ENCODE data around the gene KHDC4. TPM values are rescaled to one million over a fixed set of nuclear protein-coding genes. Genes with fewer than 3 reads are reported as not detected.
"Not testable (repeated sequence)": the region's sequence is repeated elsewhere in the genome, so short reads cannot be mapped to it uniquely, and the experiment has no call there.

The KHDC4 gene
- total RNA-seq, 1 donor from 2014 or later = 83.5 TPM

- H3K4me1 Mint-ChIP-seq (ENCODE audit: low read depth) = peaks cover 28% of the 10 kb centered on the region
- no peak overlapping the region for H3K27ac Mint-ChIP-seq
- intact Hi-C loops (cut with micrococcal nuclease) = no loop called here
- no peak for DNase-seq (ENCODE audit: low spot score)
- H3K9me3 Mint-ChIP-seq = no peaks in the 10 kb centered on the region
- peaks cover 58% of the 10 kb centered on the region for H3K36me3 Mint-ChIP-seq (ENCODE audit: low read depth)
- peak overlapping the region; percentile 70 for H3K4me3 Mint-ChIP-seq (ENCODE audit: low read depth)
- no peaks in the 10 kb centered on the region for H3K27me3 Mint-ChIP-seq (ENCODE audit: low read depth)
These were observed 2.7 kb downstream of the KHDC4 start for GRCh38 chr1:155931332-155932038.

DNA sequence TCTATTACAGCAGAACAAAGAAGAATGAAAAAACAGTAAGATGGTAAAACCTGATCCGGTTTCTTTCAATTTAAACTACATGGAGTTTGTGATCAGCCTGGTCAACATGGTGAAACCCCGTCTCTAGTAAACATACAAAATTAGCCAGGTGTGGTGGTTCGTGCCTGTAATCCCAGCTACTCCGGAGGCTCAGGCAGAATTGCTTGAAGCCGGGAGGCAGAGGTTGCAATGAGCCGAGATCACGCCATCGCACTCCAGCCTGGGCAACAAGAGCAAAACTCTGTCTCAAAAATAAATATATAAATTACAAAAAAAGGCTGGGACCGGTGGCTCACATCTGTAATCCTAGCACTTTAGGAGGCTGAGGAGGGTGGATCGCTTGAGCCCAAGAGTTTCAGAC is 3.5 kb downstream of the KHDC4 start:
- Mint-ChIP-seq H3K4me1 (ENCODE audit: low read depth) (peaks cover 28% of the 10 kb centered on the region), H3K36me3 (ENCODE audit: low read depth) (peaks cover 65% of the 10 kb centered on the region), H3K4me3 (ENCODE audit: low read depth) (peak overlapping the region; percentile 70)
- H3K27me3 Mint-ChIP-seq (ENCODE audit: low read depth); H3K9me3 Mint-ChIP-seq; intact Hi-C loops (cut with micrococcal nuclease); DNase-seq (ENCODE audit: low spot score); H3K27ac Mint-ChIP-seq: not testable (repeated sequence)

DNA sequence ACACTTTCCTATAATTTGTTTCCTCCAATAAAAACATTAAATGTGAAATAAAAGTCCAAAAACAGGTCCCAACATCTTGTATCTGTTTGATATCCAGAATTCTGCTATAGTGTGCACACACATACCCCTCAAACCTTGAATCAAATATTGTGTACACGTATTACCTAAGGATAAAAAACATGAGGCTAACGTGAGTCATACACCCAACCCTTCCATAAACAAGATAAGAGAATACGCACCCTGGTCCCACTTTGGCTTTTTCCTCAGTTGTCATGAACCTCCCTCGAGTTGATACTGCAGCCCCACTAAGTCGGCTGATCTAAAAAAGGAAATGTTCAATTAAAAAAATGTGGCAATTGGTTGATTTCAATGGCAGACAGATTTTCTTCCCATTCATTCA is 5.2 kb downstream of the KHDC4 start:
- peaks cover 28% of the 10 kb centered on the region for H3K4me1 Mint-ChIP-seq (ENCODE audit: low read depth)
- no peaks in the 10 kb centered on the region for H3K9me3 Mint-ChIP-seq
- H3K27ac Mint-ChIP-seq = no peak overlapping the region
- no peaks in the 10 kb centered on the region for H3K27me3 Mint-ChIP-seq (ENCODE audit: low read depth)
- peaks cover 72% of the 10 kb centered on the region for H3K36me3 Mint-ChIP-seq (ENCODE audit: low read depth)
- no peak for DNase-seq (ENCODE audit: low spot score)
- no peak overlapping the region for H3K4me3 Mint-ChIP-seq (ENCODE audit: low read depth)
- intact Hi-C loops (cut with micrococcal nuclease) = no loop called here

DNA sequence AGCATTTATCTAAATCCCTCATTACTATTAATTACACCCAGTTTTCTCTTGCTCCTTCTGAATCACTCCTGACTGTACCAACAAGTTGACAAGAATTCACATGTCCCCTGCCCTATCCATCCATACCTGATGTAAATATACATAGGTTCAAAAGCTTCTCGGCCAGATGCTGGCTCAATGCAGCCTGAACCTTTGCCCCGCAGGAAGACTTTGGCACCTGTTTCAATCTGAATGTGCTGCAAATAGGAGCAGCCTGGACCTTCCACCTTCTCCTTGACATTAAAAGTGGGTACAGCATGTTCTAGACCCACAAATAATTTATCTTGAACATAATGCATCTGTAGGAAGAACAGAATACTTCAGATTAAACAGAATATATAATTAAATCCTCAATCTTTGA is 8.7 kb downstream of the KHDC4 start:
- no peak for DNase-seq (ENCODE audit: low spot score)
- Mint-ChIP-seq H3K9me3 (no peaks in the 10 kb centered on the region), H3K4me3 (ENCODE audit: low read depth) (no peak overlapping the region), H3K27ac (no peak overlapping the region), H3K36me3 (ENCODE audit: low read depth) (peaks cover 80% of the 10 kb centered on the region), H3K27me3 (ENCODE audit: low read depth) (no peaks in the 10 kb centered on the region), H3K4me1 (ENCODE audit: low read depth) (peaks cover 15% of the 10 kb centered on the region)
- intact Hi-C loops (cut with micrococcal nuclease) = no loop called here

GRCh38 chr1:155920717-155921116 is 13.5 kb downstream of the KHDC4 start:
- DNase-seq (ENCODE audit: low spot score) = no peak
- Mint-ChIP-seq H3K4me3 (ENCODE audit: low read depth) (no peak overlapping the region), H3K36me3 (ENCODE audit: low read depth) (peaks cover 76% of the 10 kb centered on the region), H3K4me1 (ENCODE audit: low read depth) (peaks cover 3% of the 10 kb centered on the region), H3K9me3 (no peaks in the 10 kb centered on the region), H3K27me3 (ENCODE audit: low read depth) (no peaks in the 10 kb centered on the region), H3K27ac (no peak overlapping the region)
- intact Hi-C loops (cut with micrococcal nuclease) = no loop called here

- Mint-ChIP-seq H3K4me1 (ENCODE audit: low read depth) (peaks cover 3% of the 10 kb centered on the region), H3K4me3 (ENCODE audit: low read depth) (no peak overlapping the region), H3K27ac (no peak overlapping the region), H3K27me3 (ENCODE audit: low read depth) (no peaks in the 10 kb centered on the region), H3K36me3 (ENCODE audit: low read depth) (peaks cover 76% of the 10 kb centered on the region), H3K9me3 (no peaks in the 10 kb centered on the region)
- intact Hi-C loops (cut with micrococcal nuclease) = no loop called here
- DNase-seq (ENCODE audit: low spot score) = no peak
These were observed 14.4 kb downstream of the KHDC4 start for GRCh38 chr1:155919801-155920200.

DNA sequence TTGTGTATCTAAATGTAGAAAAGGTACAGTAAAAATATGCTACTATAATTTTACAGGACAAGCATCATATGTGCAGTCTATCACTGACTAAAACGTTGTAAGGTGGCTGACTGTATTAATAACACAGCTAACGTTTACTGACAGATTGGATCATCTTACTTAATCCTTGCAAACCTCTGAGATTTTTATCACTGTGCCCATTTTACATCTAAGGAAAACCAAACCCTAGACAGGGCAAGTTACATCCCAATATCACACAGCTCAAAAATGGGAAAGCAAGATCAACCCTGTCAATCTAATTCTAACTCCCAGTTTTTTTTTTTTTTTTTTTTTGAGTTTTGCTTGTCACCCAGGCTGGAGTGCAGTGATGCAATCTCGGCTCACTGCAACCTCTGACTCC is 15.6 kb downstream of the KHDC4 start:
- Mint-ChIP-seq H3K27me3 (ENCODE audit: low read depth) (no peaks in the 10 kb centered on the region), H3K4me1 (ENCODE audit: low read depth) (peaks cover 3% of the 10 kb centered on the region), H3K36me3 (ENCODE audit: low read depth) (peaks cover 84% of the 10 kb centered on the region), H3K27ac (no peak overlapping the region), H3K4me3 (ENCODE audit: low read depth) (no peak overlapping the region), H3K9me3 (no peaks in the 10 kb centered on the region)
- no peak for DNase-seq (ENCODE audit: low spot score)
- intact Hi-C loops (cut with micrococcal nuclease) = no loop called here

DNA sequence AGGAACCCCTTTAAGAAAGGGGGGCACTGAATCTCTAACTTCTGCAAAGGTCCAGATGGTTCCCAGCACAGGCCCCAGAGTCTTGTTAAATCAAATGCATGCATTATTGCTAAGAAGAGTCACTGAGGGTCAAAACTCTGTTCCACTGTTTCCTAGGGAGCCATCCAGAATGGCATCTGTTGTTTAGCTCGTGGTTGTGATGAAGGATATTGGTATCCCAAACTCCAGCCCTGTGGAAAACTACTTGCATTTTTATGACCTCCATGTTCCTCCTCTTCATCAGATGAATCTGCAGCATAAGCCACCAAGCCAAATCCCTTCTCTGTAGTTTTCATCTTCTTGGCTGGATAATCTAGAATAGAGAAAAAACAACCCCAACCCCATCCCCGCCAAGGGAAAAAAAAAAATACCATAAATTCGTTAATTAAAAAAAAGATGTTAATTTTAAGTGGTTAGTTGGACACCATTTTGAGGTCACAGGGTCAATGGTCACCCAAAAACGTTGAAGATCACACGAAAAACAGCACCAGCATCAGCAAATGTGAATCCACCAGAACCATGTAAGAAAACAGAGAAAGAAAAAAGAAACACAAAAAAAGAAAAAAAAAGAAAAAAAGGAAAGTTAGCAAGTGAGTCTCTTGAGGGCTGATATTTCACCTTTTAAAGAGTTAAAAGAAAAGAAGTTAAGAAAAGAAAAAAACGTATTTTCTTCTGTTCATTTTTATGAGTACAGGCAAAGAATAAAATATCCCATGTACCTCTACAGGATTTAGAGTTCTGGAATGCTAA is 20.1 kb downstream of the KHDC4 start:
- no peak overlapping the region for H3K27ac Mint-ChIP-seq
- no peak for DNase-seq (ENCODE audit: low spot score)
- peaks cover 17% of the 10 kb centered on the region for H3K4me1 Mint-ChIP-seq (ENCODE audit: low read depth)
- H3K4me3 Mint-ChIP-seq (ENCODE audit: low read depth) = no peak overlapping the region
- no peaks in the 10 kb centered on the region for H3K27me3 Mint-ChIP-seq (ENCODE audit: low read depth)
- intact Hi-C loops (cut with micrococcal nuclease) = no loop called here
- peaks cover 81% of the 10 kb centered on the region for H3K36me3 Mint-ChIP-seq (ENCODE audit: low read depth)
- no peaks in the 10 kb centered on the region for H3K9me3 Mint-ChIP-seq

DNA sequence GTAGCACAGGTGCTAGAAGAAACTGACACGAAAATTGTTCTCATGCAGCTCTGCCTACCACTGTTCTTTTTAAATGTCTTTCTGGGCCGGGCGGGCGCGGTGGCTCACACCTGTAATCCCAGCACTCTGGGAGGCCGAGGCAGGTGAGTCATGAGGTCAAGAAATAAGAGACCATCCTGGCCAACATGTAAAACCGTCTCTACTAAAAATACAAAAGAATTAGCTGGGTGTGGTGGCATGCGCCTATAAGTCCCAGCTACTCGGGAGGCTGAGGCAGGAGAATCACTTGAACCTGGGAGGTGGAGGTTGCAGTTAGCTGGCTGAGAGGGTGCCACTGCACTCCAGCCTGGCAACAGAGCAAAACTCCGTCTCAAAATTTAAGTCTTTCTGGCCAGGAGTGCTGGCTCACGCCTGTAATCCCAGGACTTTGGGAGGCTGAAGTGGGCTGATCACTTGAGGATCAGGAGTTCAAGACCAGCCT is 22.1 kb downstream of the KHDC4 start:
- Mint-ChIP-seq H3K27me3 (ENCODE audit: low read depth) (no peaks in the 10 kb centered on the region), H3K36me3 (ENCODE audit: low read depth) (peaks cover 79% of the 10 kb centered on the region), H3K27ac (peak overlapping the region; percentile 94), H3K9me3 (no peaks in the 10 kb centered on the region), H3K4me1 (ENCODE audit: low read depth) (peaks cover 17% of the 10 kb centered on the region), H3K4me3 (ENCODE audit: low read depth) (peak overlapping the region; percentile 92)
- no peak for DNase-seq (ENCODE audit: low spot score)
- intact Hi-C loops (cut with micrococcal nuclease) = no loop called here

DNA sequence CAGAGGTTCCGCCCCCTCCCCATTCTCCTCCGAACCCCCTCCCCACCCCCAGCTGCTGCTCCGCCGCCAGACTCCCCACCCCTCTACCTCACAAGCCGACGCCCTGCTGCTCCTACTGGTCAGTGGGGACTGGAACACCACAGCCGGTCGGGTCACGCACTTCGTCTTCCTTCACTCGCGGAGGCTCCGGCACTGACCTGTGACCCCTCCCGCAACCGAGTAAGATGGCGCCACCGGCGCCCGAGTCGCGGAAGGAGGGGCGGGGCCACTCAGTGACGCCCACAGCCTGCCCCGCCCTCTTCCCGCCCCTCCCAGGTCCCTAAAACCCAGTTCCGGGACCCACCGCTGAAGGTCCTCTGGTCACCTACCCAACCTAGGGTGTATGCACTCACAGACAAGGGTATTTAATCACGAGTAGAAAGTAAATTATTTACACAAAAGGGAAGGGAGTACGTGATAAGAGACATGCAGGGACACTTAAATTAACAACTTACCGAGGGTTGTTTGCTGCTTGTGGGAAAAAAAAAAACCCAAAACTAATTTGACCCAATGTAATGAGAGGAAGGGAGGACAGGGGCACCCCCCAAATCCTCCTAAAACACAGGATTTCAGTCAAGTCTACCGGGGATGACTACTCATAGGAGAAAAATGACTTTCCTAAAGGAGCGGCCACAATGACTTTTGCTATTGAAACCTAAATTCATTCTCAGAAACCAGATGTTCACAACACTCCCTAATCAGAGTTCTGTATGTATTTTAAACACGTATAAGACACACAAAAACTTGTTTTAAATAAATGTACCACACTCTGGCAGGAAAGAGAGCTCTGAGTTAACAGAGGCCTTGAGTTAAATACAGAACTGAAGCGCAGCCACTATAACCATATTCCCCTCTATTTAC is 22.8 kb downstream of the KHDC4 start, which contains the start of gene RIT1:
Gene RIT1, minus strand, starts transcription at position 194 of the 900 bp plus-strand sequence. CDS start 588 bp downstream, outside the sequence.
- no peaks in the 10 kb centered on the region for H3K9me3 Mint-ChIP-seq
- intact Hi-C loops (cut with micrococcal nuclease) = loop anchor here (1.0 to 2.0 kb wide), 2 partner anchors 52 to 65 kb away; partner anchors contain the start of gene SYT11

DNA sequence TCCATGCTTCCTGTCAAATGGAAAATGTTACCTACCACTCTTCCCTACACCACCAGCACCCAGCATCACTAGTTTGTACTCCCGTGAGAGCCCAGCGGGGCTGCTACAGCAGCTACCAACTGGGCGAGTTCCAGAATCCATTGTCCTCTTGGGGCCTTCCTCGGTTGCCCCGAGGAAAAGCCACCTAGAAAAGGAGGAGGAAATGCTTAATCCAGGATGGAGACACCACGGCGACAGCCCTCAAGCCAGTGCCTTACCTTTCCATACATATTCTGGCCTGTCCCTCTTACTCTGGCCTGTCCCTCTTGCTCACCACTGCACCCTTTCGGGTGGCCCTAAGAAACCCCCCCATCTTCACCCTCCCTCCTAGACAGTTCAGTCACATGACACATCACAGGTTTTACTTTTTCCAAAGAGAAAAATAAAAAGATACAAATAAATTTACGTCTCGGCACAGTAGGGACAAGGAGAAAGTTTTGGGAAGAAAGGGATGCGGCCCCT is 23.5 kb downstream of the KHDC4 start:
- H3K4me3 Mint-ChIP-seq (ENCODE audit: low read depth) = peak overlapping the region; percentile 92
- H3K27me3 Mint-ChIP-seq (ENCODE audit: low read depth) = no peaks in the 10 kb centered on the region
- H3K36me3 Mint-ChIP-seq (ENCODE audit: low read depth) = peaks cover 75% of the 10 kb centered on the region
- no peak for DNase-seq (ENCODE audit: low spot score)
- H3K27ac Mint-ChIP-seq = peak overlapping the region; percentile 94
- intact Hi-C loops (cut with micrococcal nuclease) = loop anchor here (1.0 to 2.0 kb wide), 2 partner anchors 51 to 66 kb away; partner anchors contain the start of gene SYT11
- no peaks in the 10 kb centered on the region for H3K9me3 Mint-ChIP-seq
- H3K4me1 Mint-ChIP-seq (ENCODE audit: low read depth) = peaks cover 17% of the 10 kb centered on the region

More for the DNA sequence above, 22.8 kb downstream of the KHDC4 start, which contains the start of gene RIT1:
- H3K4me3 Mint-ChIP-seq (ENCODE audit: low read depth) = peak within 1 kb of the TSS; percentile 92
- peak within 1 kb of the TSS; percentile 94 for H3K27ac Mint-ChIP-seq
- peaks cover 17% of the 10 kb centered on the region for H3K4me1 Mint-ChIP-seq (ENCODE audit: low read depth)
- H3K36me3 Mint-ChIP-seq (ENCODE audit: low read depth) = peaks cover 78% of the 10 kb centered on the region
- DNase-seq (ENCODE audit: low spot score) = peak; percentile 79
- no peaks in the 10 kb centered on the region for H3K27me3 Mint-ChIP-seq (ENCODE audit: low read depth)

DNA sequence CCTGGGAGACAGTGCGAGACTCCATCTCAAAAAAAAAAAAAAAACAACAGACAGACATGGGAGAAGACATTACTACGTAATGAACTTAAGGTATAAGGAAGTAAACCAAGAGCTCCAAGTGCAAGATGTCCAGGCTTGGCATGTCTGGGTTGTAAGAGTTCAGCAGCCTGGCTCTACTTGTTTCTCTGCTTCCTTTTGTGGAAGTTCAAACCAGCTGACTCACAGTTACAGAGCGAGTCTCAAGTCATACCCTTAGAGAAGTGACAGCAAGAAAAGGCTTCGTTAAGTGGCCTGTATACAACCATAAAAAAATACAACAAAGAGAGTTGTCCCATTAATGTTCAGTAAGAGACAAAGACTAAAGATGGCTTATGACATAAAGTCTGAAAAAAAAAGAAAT is 24.3 kb downstream of the KHDC4 start:
- Mint-ChIP-seq H3K9me3 (no peaks in the 10 kb centered on the region), H3K36me3 (ENCODE audit: low read depth) (peaks cover 70% of the 10 kb centered on the region), H3K4me1 (ENCODE audit: low read depth) (peaks cover 17% of the 10 kb centered on the region), H3K27me3 (ENCODE audit: low read depth) (no peaks in the 10 kb centered on the region), H3K27ac (peak overlapping the region; percentile 94), H3K4me3 (ENCODE audit: low read depth) (peak overlapping the region; percentile 92)
- intact Hi-C loops (cut with micrococcal nuclease) = loop anchor here (2.0 kb wide), 1 partner anchor 67 kb away; no protein-coding TSS in a partner anchor
- DNase-seq (ENCODE audit: low spot score) = no peak
